Keratinocyte (primary cell): ENCODE data around the gene FOXD3. TPM values are rescaled to one million over a fixed set of nuclear protein-coding genes. Genes with fewer than 3 reads are reported as not detected.

Experiments used
- DNase-seq: peaks from one replicate; pipeline ENCODE4 v3.0.0-alpha.2; 2011; ENCODE audit warnings: low read depth, missing footprints, low spot score
- FAIRE-seq: peaks from 2 replicates; lab custom pipeline; 2011; peaks lifted over from hg19 to GRCh38; lab: Jason Lieb, UNC
- H2AFZ ChIP-seq: 2 replicates; pipeline ENCODE4 v1.6.0; 2012; ENCODE audit warnings: low read length, control low read depth, inconsistent platforms; ENCODE audit not compliant: control insufficient read depth
- H3K27ac ChIP-seq: 2 replicates; pipeline ENCODE4 v1.5.1; 2011; ENCODE audit warnings: low read length; ENCODE audit not compliant: control insufficient read depth, insufficient read depth
- H3K27me3 ChIP-seq: 3 replicates; pipeline ENCODE4 v1.6.0; 2011; ENCODE audit warnings: low read length; ENCODE audit not compliant: control insufficient read depth, insufficient read depth; ENCODE audit errors: extremely low read depth
- H3K36me3 ChIP-seq, 2 experiments: 2 replicates in 1 of 2; 3 replicates in 1 of 2; pipeline ENCODE4 v1.5.1; 2011; ENCODE audit warnings: low read length in 2 of 2, mild to moderate bottlenecking in 1 of 2; ENCODE audit not compliant: control insufficient read depth in 2 of 2, insufficient read depth in 2 of 2; ENCODE audit errors: extremely low read depth in 1 of 2
- H3K4me1 ChIP-seq: 3 replicates; pipeline ENCODE4 v1.5.1; 2011; ENCODE audit warnings: low read length; ENCODE audit not compliant: control insufficient read depth, insufficient read depth; ENCODE audit errors: extremely low read depth
- H3K4me2 ChIP-seq: 3 replicates; pipeline ENCODE4 v1.6.0; 2011; ENCODE audit warnings: low read depth, low read length; ENCODE audit not compliant: control insufficient read depth, insufficient read depth; ENCODE audit errors: extremely low read depth
- H3K4me3 ChIP-seq, 3 experiments: fragments of 200-600 bp in 1 of 3; sonication (generic) in 1 of 3; 2 replicates in 2 of 3; 3 replicates in 1 of 3; pipeline ENCODE4 v1.5.1; 2011 to 2016; ENCODE audit warnings: low read length in 3 of 3, mild to moderate bottlenecking in 3 of 3, control low read depth in 2 of 3, inconsistent platforms in 1 of 3, low read depth in 1 of 3, mixed read lengths in 1 of 3, mixed run types in 1 of 3, moderate library complexity in 1 of 3; ENCODE audit not compliant: control insufficient read depth in 2 of 3, insufficient read depth in 2 of 3; ENCODE audit errors: extremely low read depth in 1 of 3
- H3K79me2 ChIP-seq: 2 replicates; pipeline ENCODE4 v1.6.0; 2012; ENCODE audit warnings: low read length; ENCODE audit not compliant: control insufficient read depth, insufficient read depth
- H3K9ac ChIP-seq: 3 replicates; pipeline ENCODE4 v1.6.0; 2011; ENCODE audit warnings: low read length; ENCODE audit not compliant: control insufficient read depth, insufficient read depth; ENCODE audit errors: extremely low read depth
- H3K9me1 ChIP-seq: 3 replicates; pipeline ENCODE4 v1.6.0; 2011; ENCODE audit warnings: low read length; ENCODE audit not compliant: control insufficient read depth, insufficient read depth; ENCODE audit errors: extremely low read depth
- H3K9me3 ChIP-seq: 2 replicates; pipeline ENCODE4 v1.5.1; 2012; ENCODE audit warnings: low read depth, low read length; ENCODE audit not compliant: control insufficient read depth
- H4K20me1 ChIP-seq: 3 replicates; pipeline ENCODE4 v1.6.0; 2011; ENCODE audit warnings: low read length; ENCODE audit not compliant: control insufficient read depth, insufficient read depth; ENCODE audit errors: extremely low read depth
- CTCF ChIP-seq, 3 experiments: IDR thresholded peaks in 1 of 3; conservative IDR thresholded peaks in 1 of 3; optimal IDR thresholded peaks in 1 of 3; 2 replicates in 2 of 3; 3 replicates in 1 of 3; pipeline versions ENCODE3 to v1.5.1; 2011; ENCODE audit warnings: low read length in 3 of 3, mild to moderate bottlenecking in 3 of 3, moderate library complexity in 2 of 3, control low read depth in 1 of 3, inconsistent platforms in 1 of 3; ENCODE audit not compliant: insufficient read depth in 2 of 3; ENCODE audit errors: extremely low read depth in 1 of 3
- EZH2 ChIP-seq: IDR thresholded peaks from one replicate; pipeline ENCODE4 v1.6.1; 2012; ENCODE audit warnings: inconsistent platforms, mild to moderate bottlenecking, low read length, moderate library complexity
- dilution Hi-C: fragments of 300-500 bp; cut with MboI; formaldehyde crosslinking; loops from one replicate; pipeline ENCODE4 v1.7.0; 2020; ENCODE audit warnings: low sequenced_read_pairs; ENCODE audit not compliant: extremely low pct_ligation_motif_present
- polyA plus RNA-seq, 5 experiments: library from polyadenylated mRNA; depleted of rRNA in 3 of 5; stranded (reverse) in 3 of 5; stranded (forward) in 1 of 5; unstranded in 1 of 5; fragments of >200 nt; gene quantifications; 1 replicate in 1 of 5; 2 replicates in 3 of 5; 3 replicates in 1 of 5; pipeline versions ENCODE4 v1.2.1 to v1.2.3, GENCODE V29; 2011 to 2012; ENCODE audit warnings: missing spikeins in 2 of 5, low read depth in 1 of 5, low replicate concordance in 1 of 5

FOXD3 gene
- polyA plus RNA-seq, 1 donor (not counting 4 experiments of a cell fraction or from before 2014, with no cell fraction given), result not detected

- no peak overlapping the region for H3K27ac ChIP-seq
- DNase-seq (no peak), FAIRE-seq (no peak)
- H3K9me1 ChIP-seq, result no peaks in the 10 kb centered on the region
- dilution Hi-C loops, result no loop called here
- no peak overlapping the region for H3K4me3 ChIP-seq
- no peaks in the 10 kb centered on the region for H3K27me3 ChIP-seq
- no peak overlapping the region for H3K4me2 ChIP-seq
- no peaks in the 10 kb centered on the region for H3K4me1 ChIP-seq
- H3K79me2 ChIP-seq, result no peaks in the 10 kb centered on the region
- no peak for TF ChIP-seq CTCF (optimal IDR thresholded peaks at IDR 0.05 in 1 of 3, IDR thresholded peaks at IDR 0.05 in 1 of 3, conservative IDR thresholded peaks at IDR 0.05 in 1 of 3; ENCODE audit: extremely low read depth in 1 of 3, insufficient read depth in 2 of 3, low read length in 3 of 3)
- no peak for TF ChIP-seq EZH2
- H3K9ac ChIP-seq, result no peak overlapping the region
- no peaks in the 10 kb centered on the region for H3K36me3 ChIP-seq
- H3K9me3 ChIP-seq, result no peaks in the 10 kb centered on the region
- H4K20me1 ChIP-seq, result no peaks in the 10 kb centered on the region
- H2AFZ ChIP-seq, result no peak overlapping the region
These were observed 45.7 kb upstream of the FOXD3 start for GRCh38 chr1:63276624-63277023.

- Histone ChIP-seq H3K4me2 (no peak overlapping the region), H3K9me3 (no peaks in the 10 kb centered on the region), H3K9ac (no peak overlapping the region), H3K9me1 (no peaks in the 10 kb centered on the region), H3K27me3 (no peaks in the 10 kb centered on the region), H3K79me2 (no peaks in the 10 kb centered on the region), H3K27ac (no peak overlapping the region), H3K4me1 (no peaks in the 10 kb centered on the region), H3K4me3 (no peak overlapping the region), H4K20me1 (no peaks in the 10 kb centered on the region), H2AFZ (no peak overlapping the region), H3K36me3 (no peaks in the 10 kb centered on the region)
- DNase-seq (no peak), FAIRE-seq (no peak)
- dilution Hi-C loops, result no loop called here
- TF ChIP-seq CTCF (optimal IDR thresholded peaks at IDR 0.05 in 1 of 3, IDR thresholded peaks at IDR 0.05 in 1 of 3, conservative IDR thresholded peaks at IDR 0.05 in 1 of 3; ENCODE audit: extremely low read depth in 1 of 3, insufficient read depth in 2 of 3, low read length in 3 of 3) (no peak), EZH2 (no peak)
These were observed 44.9 kb upstream of the FOXD3 start for GRCh38 chr1:63277195-63278192.
